ENCODE results near the gene ARX.

Gene ARX

DNA sequence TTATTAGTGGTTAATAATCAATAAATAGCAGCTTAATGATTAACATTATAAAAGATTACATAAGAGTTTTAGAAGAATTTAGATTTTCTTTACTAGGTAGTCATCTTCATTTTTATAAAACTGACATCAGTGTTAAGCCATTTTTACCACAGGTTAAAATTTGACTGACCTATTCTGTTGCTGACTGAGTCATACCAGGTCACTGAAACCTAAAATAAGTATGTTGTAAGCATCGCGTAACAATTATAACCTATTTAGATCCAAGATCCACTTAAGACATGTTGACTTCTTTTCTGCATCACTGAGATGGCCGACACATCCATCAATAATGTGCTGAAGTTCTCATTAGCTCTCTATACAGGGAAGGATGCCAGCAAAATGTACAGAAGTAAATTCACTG is 36.7 kb downstream of the ARX start:
- H3K36me3 ChIP-seq (ENCODE audit: insufficient read depth, low read length) = no peaks in the 10 kb centered on the region; the same call in 1 of the 2 replicates
- no peaks in the 10 kb centered on the region for H3K27me3 ChIP-seq (ENCODE audit: insufficient read depth, low read length)
- H3K9me2 ChIP-seq (ENCODE audit: low read depth, low read length) = no peaks in the 10 kb centered on the region
- no peak overlapping the region for H3K4me3 ChIP-seq (ENCODE audit: low read depth, low read length, poor library complexity, severe bottlenecking)
- H3F3A ChIP-seq (ENCODE audit: insufficient read depth, low read length) = no peaks in the 10 kb centered on the region
- H2AFZ ChIP-seq (ENCODE audit: low read length) = no peak overlapping the region
- no peaks in the 10 kb centered on the region for H4K20me1 ChIP-seq (ENCODE audit: insufficient read depth, low read length)
- H3K9ac ChIP-seq (ENCODE audit: low read length) = no peak overlapping the region
- no peaks in the 10 kb centered on the region for H3K4me1 ChIP-seq (ENCODE audit: insufficient read depth, low read length, severe bottlenecking)
- H3K4me2 ChIP-seq (ENCODE audit: low read length) = no peak overlapping the region
- no peak overlapping the region for H3K27ac ChIP-seq (ENCODE audit: low read depth, low read length, poor library complexity, severe bottlenecking)
- H3K79me2 ChIP-seq (ENCODE audit: insufficient read depth, low read length) = no peaks in the 10 kb centered on the region
- TF ChIP-seq, protein P1, sequence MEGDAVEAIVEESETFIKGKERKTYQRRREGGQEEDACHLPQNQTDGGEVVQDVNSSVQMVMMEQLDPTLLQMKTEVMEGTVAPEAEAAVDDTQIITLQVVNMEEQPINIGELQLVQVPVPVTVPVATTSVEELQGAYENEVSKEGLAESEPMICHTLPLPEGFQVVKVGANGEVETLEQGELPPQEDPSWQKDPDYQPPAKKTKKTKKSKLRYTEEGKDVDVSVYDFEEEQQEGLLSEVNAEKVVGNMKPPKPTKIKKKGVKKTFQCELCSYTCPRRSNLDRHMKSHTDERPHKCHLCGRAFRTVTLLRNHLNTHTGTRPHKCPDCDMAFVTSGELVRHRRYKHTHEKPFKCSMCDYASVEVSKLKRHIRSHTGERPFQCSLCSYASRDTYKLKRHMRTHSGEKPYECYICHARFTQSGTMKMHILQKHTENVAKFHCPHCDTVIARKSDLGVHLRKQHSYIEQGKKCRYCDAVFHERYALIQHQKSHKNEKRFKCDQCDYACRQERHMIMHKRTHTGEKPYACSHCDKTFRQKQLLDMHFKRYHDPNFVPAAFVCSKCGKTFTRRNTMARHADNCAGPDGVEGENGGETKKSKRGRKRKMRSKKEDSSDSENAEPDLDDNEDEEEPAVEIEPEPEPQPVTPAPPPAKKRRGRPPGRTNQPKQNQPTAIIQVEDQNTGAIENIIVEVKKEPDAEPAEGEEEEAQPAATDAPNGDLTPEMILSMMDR (IDR thresholded peaks at IDR 0.05; ENCODE audit: low read length) = no peak
- TF ChIP-seq EZH2 (IDR thresholded peaks at IDR 0.05; ENCODE audit: borderline replicate concordance, low read length) = no peak
- H3K9me3 ChIP-seq (ENCODE audit: low read length) = no peaks in the 10 kb centered on the region

DNA sequence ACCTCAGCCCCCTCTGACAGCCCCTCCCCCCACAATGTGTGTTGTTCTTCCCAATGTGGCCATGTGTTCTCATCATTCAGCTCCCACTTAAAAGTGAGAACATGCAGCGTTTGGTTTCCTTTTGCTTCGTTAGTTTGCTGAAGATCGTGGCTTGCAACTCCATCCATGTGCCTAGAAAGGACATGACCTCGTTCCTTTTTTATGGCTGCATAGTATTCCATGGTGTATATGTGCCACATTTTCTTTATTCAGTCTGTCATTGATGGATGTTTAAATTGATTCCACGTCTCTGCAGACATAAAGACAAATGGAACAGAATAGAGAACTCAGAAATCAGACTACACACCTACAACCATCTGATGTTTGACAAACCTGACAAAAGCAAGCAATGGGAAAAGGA is 46.0 kb downstream of the ARX start:
- TF ChIP-seq, protein P1 (IDR thresholded peaks at IDR 0.05; ENCODE audit: low read length) = no peak
- TF ChIP-seq EZH2 (IDR thresholded peaks at IDR 0.05; ENCODE audit: borderline replicate concordance, low read length) = no peak
- no peaks in the 10 kb centered on the region for H3K79me2 ChIP-seq (ENCODE audit: insufficient read depth, low read length)
- no peaks in the 10 kb centered on the region for H4K20me1 ChIP-seq (ENCODE audit: insufficient read depth, low read length)
- no peaks in the 10 kb centered on the region; the same call in 1 of the 2 replicates for H3K36me3 ChIP-seq (ENCODE audit: insufficient read depth, low read length)
- no peak overlapping the region for H3K4me2 ChIP-seq (ENCODE audit: low read length)
- H3K9me3 ChIP-seq (ENCODE audit: low read length) = no peaks in the 10 kb centered on the region
- no peaks in the 10 kb centered on the region for H3F3A ChIP-seq (ENCODE audit: insufficient read depth, low read length)
- no peak overlapping the region for H3K4me3 ChIP-seq (ENCODE audit: low read depth, low read length, poor library complexity, severe bottlenecking)
- H2AFZ ChIP-seq (ENCODE audit: low read length) = no peak overlapping the region
- H3K9me2 ChIP-seq (ENCODE audit: low read depth, low read length) = no peaks in the 10 kb centered on the region
- H3K4me1 ChIP-seq (ENCODE audit: insufficient read depth, low read length, severe bottlenecking) = no peaks in the 10 kb centered on the region
- no peak overlapping the region for H3K27ac ChIP-seq (ENCODE audit: low read depth, low read length, poor library complexity, severe bottlenecking)
- no peaks in the 10 kb centered on the region for H3K27me3 ChIP-seq (ENCODE audit: insufficient read depth, low read length)
- H3K9ac ChIP-seq (ENCODE audit: low read length) = no peak overlapping the region

DNA sequence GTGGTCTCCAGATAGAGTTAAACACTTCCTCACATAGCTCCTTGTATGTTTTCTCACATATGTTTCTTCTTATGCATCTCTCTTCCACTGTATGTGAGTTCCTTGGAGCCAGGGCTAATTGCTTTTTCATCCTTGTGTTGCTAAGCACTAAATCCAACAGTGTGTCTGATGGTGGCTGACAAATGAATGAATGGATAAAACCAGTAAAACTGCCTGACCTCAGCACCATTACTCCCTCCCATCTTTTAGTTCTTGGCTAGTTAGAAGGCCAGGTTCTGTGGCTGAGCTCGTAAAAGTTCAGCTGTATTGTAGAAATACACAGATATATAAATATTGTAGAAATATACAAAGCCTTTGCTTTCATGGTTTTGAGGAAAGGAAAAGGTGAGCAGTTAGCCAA is 50.4 kb downstream of the ARX start:
- Histone ChIP-seq H3K27ac (ENCODE audit: low read depth, low read length, poor library complexity, severe bottlenecking) (no peak overlapping the region), H3K4me1 (ENCODE audit: insufficient read depth, low read length, severe bottlenecking) (no peaks in the 10 kb centered on the region), H2AFZ (ENCODE audit: low read length) (no peak overlapping the region), H3K27me3 (ENCODE audit: insufficient read depth, low read length) (no peaks in the 10 kb centered on the region), H3F3A (ENCODE audit: insufficient read depth, low read length) (no peaks in the 10 kb centered on the region), H3K9me2 (ENCODE audit: low read depth, low read length) (no peaks in the 10 kb centered on the region), H3K9me3 (ENCODE audit: low read length) (no peaks in the 10 kb centered on the region), H3K4me2 (ENCODE audit: low read length) (no peak overlapping the region), H3K79me2 (ENCODE audit: insufficient read depth, low read length) (no peaks in the 10 kb centered on the region), H3K4me3 (ENCODE audit: low read depth, low read length, poor library complexity, severe bottlenecking) (no peak overlapping the region), H4K20me1 (ENCODE audit: insufficient read depth, low read length) (no peaks in the 10 kb centered on the region), H3K36me3 (ENCODE audit: insufficient read depth, low read length) (no peaks in the 10 kb centered on the region; the same call in 1 of the 2 replicates), H3K9ac (ENCODE audit: low read length) (no peak overlapping the region)
- no peak for TF ChIP-seq EZH2 (IDR thresholded peaks at IDR 0.05; ENCODE audit: borderline replicate concordance, low read length)
- TF ChIP-seq, protein P1 (IDR thresholded peaks at IDR 0.05; ENCODE audit: low read length) = no peak

All from OCI-LY1 (cell line).